ENCODE measurements around the gene CGREF1. TPM values are rescaled to one million over a fixed set of nuclear protein-coding genes. Genes with fewer than 3 reads are reported as not detected.

Gene CGREF1
- total and polyA plus RNA-seq, 2 donors (not counting 3 experiments of a cell fraction or from before 2014, with no cell fraction given) = 2.9 to 5.8 TPM

- intact Hi-C loops (cut with micrococcal nuclease) (loop anchor here (10.0 kb wide), 1 partner anchor 174 kb away; no protein-coding TSS in a partner anchor), dilution Hi-C loops (cut with MboI; ENCODE audit: extremely low pct_ligation_motif_present, low sequenced_read_pairs) (no loop called here)
- Histone ChIP-seq H3K27me3 (ENCODE audit: control insufficient read depth in 2 of 2, insufficient read depth in 2 of 2, low read length in 2 of 2) (no peaks in the 10 kb centered on the region), H4K20me1 (replicated peaks; ENCODE audit: control insufficient read depth, extremely low read depth, insufficient read depth, low read length) (no peaks in the 10 kb centered on the region), H3K9me1 (replicated peaks; ENCODE audit: control insufficient read depth, extremely low read depth, insufficient read depth, low read length) (no peaks in the 10 kb centered on the region), H3K4me1 (ENCODE audit: control insufficient read depth, extremely low read depth, insufficient read depth, low read length) (no peaks in the 10 kb centered on the region), H3K27ac (ENCODE audit: insufficient read depth, low read depth, low read length) (no peak overlapping the region), H3K36me3 (ENCODE audit: control insufficient read depth in 2 of 2, extremely low read depth in 1 of 2, insufficient read depth in 2 of 2, low read length in 2 of 2) (no peaks in the 10 kb centered on the region), H3K9me3 (replicated peaks; ENCODE audit: control insufficient read depth, insufficient read depth, low read length) (no peaks in the 10 kb centered on the region), H3K4me2 (ENCODE audit: insufficient read depth, low read length) (no peak overlapping the region), H2AFZ (ENCODE audit: low read depth, low read length) (no peak overlapping the region), H3K79me2 (ENCODE audit: control insufficient read depth, insufficient read depth, low read length) (no peaks in the 10 kb centered on the region), H3K9ac (replicated peaks; ENCODE audit: extremely low read depth, insufficient read depth, low read length) (no peak overlapping the region), H3K4me3 (replicated peaks in 1 of 3; ENCODE audit: insufficient read depth in 1 of 3, low read depth in 1 of 3, low read length in 3 of 3) (no peak overlapping the region)
- POLR2A ChIA-PET = no interaction called here
- DNase-seq (ENCODE audit: low read depth, low spot score) (no peak), FAIRE-seq (no peak)
- no TSS peak for BruUV-seq (replicated peaks)
- no peak for TF ChIP-seq MAX (IDR thresholded peaks at IDR 0.05; ENCODE audit: insufficient read depth, insufficient read length)
- TF ChIP-seq FOS (IDR thresholded peaks at IDR 0.05; ENCODE audit: borderline replicate concordance, insufficient read depth, low read length) = no peak
- no peak for TF ChIP-seq EZH2 (IDR thresholded peaks at IDR 0.05; ENCODE audit: borderline replicate concordance, low read depth, low read length, severe bottlenecking)
- TF ChIP-seq POLR2A (IDR thresholded peaks at IDR 0.05; ENCODE audit: low read depth, low read length) = no peak
- TF ChIP-seq POLR2AphosphoS5 (IDR thresholded peaks at IDR 0.05; ENCODE audit: insufficient read depth, low read depth, low read length) = no peak
- TF ChIP-seq MYC (IDR thresholded peaks at IDR 0.05; ENCODE audit: low read depth, low read length) = no peak
- no peak for TF ChIP-seq JUN (IDR thresholded peaks at IDR 0.05; ENCODE audit: borderline replicate concordance, insufficient read depth, insufficient read length, low read depth)
- TF ChIP-seq CTCF (IDR thresholded peaks at IDR 0.05; ENCODE audit: extremely low read depth in 1 of 2, insufficient read depth in 1 of 2, low read depth in 1 of 2, low read length in 2 of 2) = no peak
- no peak for TF ChIP-seq GATA2 (IDR thresholded peaks at IDR 0.05; ENCODE audit: insufficient read depth, insufficient read length, low read depth, low read length)
- CTCF ChIA-PET = interaction anchor here (0.5 to 3.0 kb wide), 5 partner anchors 10 to 33 kb away, joined by 4 to 23 read pairs (median 5); no protein-coding TSS in a partner anchor
Observed at GRCh38 chr2:27158468-27158867, 39.5 kb upstream of the CGREF1 start.

Measured in endothelial cell of umbilical vein (primary cell).